K562 (cell line): Measurements from ENCODE around the gene ZNF556. TPM values are rescaled to one million over a fixed set of nuclear protein-coding genes. Genes with fewer than 3 reads are reported as not detected.

Experiments
- ATAC-seq: fragments of 200-7000 bp; cut with Tn5 transposase; 3 replicates; pipeline ENCODE4 v1.9.1; 2020; ENCODE audit warnings: moderate library complexity
- BruUV-seq: library from RNA; stranded (reverse); fragments of 400-500 nt; replicated peaks from 2 replicates; lab custom pipeline; 2021; lab: Mats Ljungman, UMichigan
- CTCF ChIA-PET: fragments of 300-600 bp; formaldehyde crosslinking; extraction: SDS; loops from one replicate; lab custom pipeline; 2021; ENCODE audit warnings: low intra/inter-chr PET ratio; lab: Yijun Ruan, JAX
- POLR2A ChIA-PET: fragments of 300-600, 350-650 bp; sonication (Branson Sonifier 250); formaldehyde crosslinking; extraction: SDS; loops from one replicate; lab custom pipeline; 2021; ENCODE audit warnings: antibody characterized with exemption, inconsistent platforms; lab: Yijun Ruan, JAX
- DNase-seq, 4 experiments: peaks; one replicate each; pipeline versions ENCODE4 v3.0.0 to v3.0.0-alpha.2; 2011 to 2018; ENCODE audit warnings: low spot score in 3 of 4, mixed read lengths in 3 of 4; ENCODE audit errors: extremely low read depth in 1 of 4
- FAIRE-seq: peaks from 2 replicates; lab custom pipeline; 2011; peaks lifted over from hg19 to GRCh38; lab: Jason Lieb, UNC
- H2AFZ ChIP-seq: 2 replicates; pipeline ENCODE4 v1.6.0; 2011; ENCODE audit warnings: low read depth, low read length, control low read depth, inconsistent platforms
- H3K27ac ChIP-seq: fragments of 200-600 bp; 3 replicates; pipeline ENCODE4 v1.8.0; 2011; ENCODE audit warnings: low read depth, mild to moderate bottlenecking, control low read depth, inconsistent platforms, low read length, moderate library complexity, mixed read lengths; ENCODE audit errors: extremely low read depth
- H3K27me3 ChIP-seq, 2 experiments: fragments of 300-600 bp in 1 of 2; 2 replicates in 1 of 2; 3 replicates in 1 of 2; pipeline versions ENCODE4 v1.6.0 to v1.8.0; 2011; ENCODE audit warnings: inconsistent platforms in 2 of 2, low read length in 2 of 2, mild to moderate bottlenecking in 1 of 2, mixed read lengths in 1 of 2, moderate library complexity in 1 of 2; ENCODE audit not compliant: control insufficient read depth in 2 of 2, insufficient read depth in 2 of 2
- H3K36me3 ChIP-seq: fragments of 300-600 bp; 3 replicates; pipeline ENCODE4 v1.8.0; 2011; ENCODE audit warnings: mild to moderate bottlenecking, low read length, inconsistent platforms; ENCODE audit not compliant: control insufficient read depth, insufficient read depth
- H3K4me1 ChIP-seq, 2 experiments: fragments of 200-600 bp in 1 of 2; replicated peaks in 1 of 2; 2 replicates in 1 of 2; 3 replicates in 1 of 2; pipeline versions ENCODE4 v1.5.1 to v1.8.0; 2011; ENCODE audit warnings: inconsistent platforms in 2 of 2, low read length in 2 of 2, mild to moderate bottlenecking in 1 of 2, mixed read lengths in 1 of 2, moderate library complexity in 1 of 2; ENCODE audit not compliant: control insufficient read depth in 2 of 2, insufficient read depth in 2 of 2
- H3K4me2 ChIP-seq: 2 replicates; pipeline ENCODE4 v1.6.1; 2011; ENCODE audit warnings: low read length, control low read depth, inconsistent platforms, mixed read lengths; ENCODE audit not compliant: insufficient read depth
- H3K4me3 ChIP-seq: fragments of 200-600 bp; sonication (generic), shearing (Covaris generic); 2 replicates; pipeline ENCODE4 v1.5.1; 2016; ENCODE audit warnings: control low read depth, inconsistent platforms
- H3K79me2 ChIP-seq: fragments of 200-600 bp; 3 replicates; pipeline ENCODE4 v1.8.0; 2011; ENCODE audit warnings: low read length, inconsistent platforms; ENCODE audit not compliant: control insufficient read depth, insufficient read depth
- H3K9ac ChIP-seq, 2 experiments: 2 replicates each; pipeline versions ENCODE4 v1.6.0 to v1.6.1; 2011; ENCODE audit warnings: low read depth in 2 of 2, low read length in 2 of 2, control low read depth in 1 of 2, inconsistent platforms in 1 of 2, mild to moderate bottlenecking in 1 of 2, mixed read lengths in 1 of 2; ENCODE audit not compliant: insufficient read depth in 1 of 2
- H3K9me1 ChIP-seq: one replicate; pipeline ENCODE4 v1.6.0; 2011; ENCODE audit warnings: inconsistent platforms, mild to moderate bottlenecking, low read length, moderate library complexity; ENCODE audit not compliant: control insufficient read depth, insufficient read depth
- H3K9me3 ChIP-seq: replicated peaks from 2 replicates; pipeline ENCODE4 v1.5.1; 2011; ENCODE audit warnings: low read depth, low read length, inconsistent platforms; ENCODE audit not compliant: control insufficient read depth, insufficient read depth
- H4K20me1 ChIP-seq: replicated peaks from 2 replicates; pipeline ENCODE4 v1.6.1; 2011; ENCODE audit warnings: low read length, inconsistent platforms, mixed read lengths; ENCODE audit not compliant: control insufficient read depth, insufficient read depth
- DDX20 ChIP-seq: fragments of 450-650 bp; IDR thresholded peaks from 2 replicates; pipeline ENCODE4 v1.6.1; 2016; ENCODE audit warnings: missing genetic modification characterization, low read depth, mild to moderate bottlenecking, missing compliant biosample characterization, moderate library complexity
- DPF2 ChIP-seq: fragments of 450-650 bp; IDR thresholded peaks from 2 replicates; pipeline ENCODE4 v1.6.1; 2016
- HNRNPH1 ChIP-seq: fragments of 200-400 bp; formaldehyde crosslinking; optimal IDR thresholded peaks from 2 replicates; pipeline ENCODE3; 2017; ENCODE audit warnings: low read depth, mild to moderate bottlenecking, low read length, moderate library complexity
- IFI16 ChIP-seq: fragments of 250-450 bp; sonication (Bioruptor Pico); IDR thresholded peaks from 2 replicates; pipeline ENCODE4 v2.1.2; 2022; ENCODE audit warnings: mild to moderate bottlenecking, inconsistent platforms
- KAT7 ChIP-seq: sonication (generic); formaldehyde crosslinking; IDR thresholded peaks from 2 replicates; pipeline ENCODE4 v1.8.0; 2022; ENCODE audit warnings: missing genetic modification reagents, mild to moderate bottlenecking, borderline replicate concordance
- MEIS2 ChIP-seq: fragments of 450-650 bp; IDR thresholded peaks from 2 replicates; pipeline ENCODE4 v1.6.1; 2014; ENCODE audit warnings: mild to moderate bottlenecking; ENCODE audit not compliant: partially characterized antibody
- MIER1 ChIP-seq: fragments of 450-650 bp; IDR thresholded peaks from 2 replicates; pipeline ENCODE4 v1.6.1; 2016; ENCODE audit warnings: antibody characterized with exemption, mild to moderate bottlenecking, low read depth
- OTX1 ChIP-seq: fragments of 450-650 bp; formaldehyde crosslinking; IDR thresholded peaks from 2 replicates; pipeline ENCODE4 v1.4.0; 2022; ENCODE audit warnings: mild to moderate bottlenecking
- PRMT5 ChIP-seq: sonication (generic); formaldehyde crosslinking; IDR thresholded peaks from 2 replicates; pipeline ENCODE4 v1.5.0; 2020; ENCODE audit warnings: missing genetic modification reagents
- PURB ChIP-seq: sonication (generic); formaldehyde crosslinking; IDR thresholded peaks from 2 replicates; pipeline ENCODE4 v1.9.0; 2021; ENCODE audit warnings: low read depth, mild to moderate bottlenecking, missing genetic modification reagents
- RBM14 ChIP-seq: fragments of 200-400 bp; formaldehyde crosslinking; IDR thresholded peaks from 2 replicates; pipeline ENCODE4 v1.6.1; 2018; ENCODE audit warnings: low read depth, mild to moderate bottlenecking, low read length, moderate library complexity, borderline replicate concordance; ENCODE audit not compliant: insufficient read depth
- SNIP1 ChIP-seq: fragments of 450-650 bp; IDR thresholded peaks from 2 replicates; pipeline ENCODE4 v1.7.1; 2017; ENCODE audit warnings: low read depth, mild to moderate bottlenecking
- SP1 ChIP-seq: sonication (generic); formaldehyde crosslinking; IDR thresholded peaks from 2 replicates; pipeline ENCODE4 v1.8.1; 2022; ENCODE audit warnings: mild to moderate bottlenecking, missing genetic modification reagents
- TEAD4 ChIP-seq, 2 experiments: sonication (generic) in 1 of 2; formaldehyde crosslinking in 1 of 2; IDR thresholded peaks; 2 replicates each; pipeline versions ENCODE4 v1.6.1 to v1.8.0; 2012 to 2022; ENCODE audit warnings: borderline replicate concordance in 1 of 2, inconsistent platforms in 1 of 2, low read length in 1 of 2, mild to moderate bottlenecking in 1 of 2, missing genetic modification reagents in 1 of 2
- TRIM28 ChIP-seq: fragments of 450-650 bp; IDR thresholded peaks from 2 replicates; pipeline ENCODE4 v1.6.1; 2017
- ZBTB7A ChIP-seq: IDR thresholded peaks from 2 replicates; pipeline ENCODE4 v1.6.1; 2011; ENCODE audit warnings: low read depth, mild to moderate bottlenecking, low read length, moderate library complexity, borderline replicate concordance; ENCODE audit not compliant: control insufficient read depth
- ZC3H8 ChIP-seq: fragments of 450-650 bp; IDR thresholded peaks from 2 replicates; pipeline ENCODE4 v1.6.1; 2017
- ZNF253 ChIP-seq: fragments of 250-450 bp; sonication (Bioruptor Pico); conservative IDR thresholded peaks from 2 replicates; pipeline ENCODE4 v1.6.1; 2021; ENCODE audit warnings: mild to moderate bottlenecking
- ZNF282 ChIP-seq: sonication (generic); formaldehyde crosslinking; IDR thresholded peaks from 2 replicates; pipeline ENCODE4 v1.8.1; 2023; ENCODE audit warnings: missing genetic modification reagents
- WGBS: fragments of 100-300 bp; shearing (Covaris generic); methylation state at CpG from one replicate; pipeline ENCODE4 v1.1.6; 2016; ENCODE audit warnings: low coverage, mixed read lengths; ENCODE audit not compliant: insufficient coverage; ENCODE audit errors: missing lambda C conversion rate; 5-methylcytosine and 5-hydroxymethylcytosine counted together
- in situ Hi-C: fragments of 300-500 bp; cut with MboI; formaldehyde crosslinking; loops from 4 replicates; pipeline ENCODE4 v1.15.0; 2018; ENCODE audit warnings: inconsistent platforms, mixed read lengths
- intact Hi-C: fragments of 100-400 bp; cut with micrococcal nuclease; formaldehyde crosslinking; loops from 2 replicates; pipeline ENCODE4 v1.14.2; 2022
- polyA plus RNA-seq, 8 experiments: library from polyadenylated mRNA; depleted of rRNA in 4 of 8; stranded (reverse) in 5 of 8; unstranded in 3 of 8; fragments of >200 nt; fragmentation: Nextera tagmentation in 2 of 8; fragmentation: Illumina TruSeq in 1 of 8; extraction: Ambion mirVana in 2 of 8; extraction: Trizol in 1 of 8; gene quantifications; 2 replicates each; pipeline versions ENCODE4 v1.2.1 to v1.2.3, GENCODE V29; 2011 to 2014; ENCODE audit warnings: inconsistent platforms in 1 of 8, missing spikeins in 1 of 8
- total RNA-seq, 7 experiments: library from RNA; depleted of rRNA in 6 of 7; stranded (reverse); fragments of >200 nt in 6 of 7; fragmentation: Illumina TruSeq in 2 of 7; extraction: Trizol in 2 of 7; gene quantifications; 2 replicates each; pipeline versions ENCODE4 v1.2.1 to v1.2.3, GENCODE V29; 2011 to 2021; ENCODE audit warnings: low replicate concordance in 1 of 7
- TF ChIP-seq, protein P1 (sequence below): fragments of 450-650 bp; IDR thresholded peaks from 2 replicates; pipeline ENCODE4 v1.6.1; 2017; ENCODE audit warnings: antibody characterized with exemption, mild to moderate bottlenecking

ZNF556 gene
- total and polyA plus RNA-seq, 9 of the 15 experiments (the other 6 are each of a cell fraction or from before 2014, with no cell fraction given): 0.01 to 0.36 (median 0.10) TPM; not detected in 1

GRCh38 chr19:2883686-2884439, 16.7 kb downstream of the ZNF556 start:
- H3K79me2 ChIP-seq: no peaks in the 10 kb centered on the region
- CTCF ChIA-PET: no interaction called here
- ATAC-seq: peak; percentile 87
- intact Hi-C loops: no loop called here
- no peak overlapping the region for H3K4me3 ChIP-seq
- peak; percentile 35 for FAIRE-seq
- POLR2A ChIA-PET: interaction anchor here (0.7 to 1.1 kb wide), 2 partner anchors 19 to 688 kb away, joined by 3 read pairs; no protein-coding TSS in a partner anchor
- H2AFZ ChIP-seq: no peak overlapping the region
- WGBS: 24% methylated on average over 14 of the region's 14 CpGs
- H3K9ac ChIP-seq: no peak overlapping the region
- H3K4me1 ChIP-seq: peaks cover 5 to 6% of the 10 kb centered on the region in 2 experiments; a peak in 3 of 5 replicates
- H3K4me2 ChIP-seq: no peak overlapping the region
- H3K36me3 ChIP-seq: no peaks in the 10 kb centered on the region
- BruUV-seq: no TSS peak
- H3K9me1 ChIP-seq: no peaks in the 10 kb centered on the region
- DNase-seq: peak in 2 of 4 experiments; percentile 39 to 48
- H4K20me1 ChIP-seq: no peaks in the 10 kb centered on the region
- no peaks in the 10 kb centered on the region for H3K27me3 ChIP-seq
- in situ Hi-C loops: no loop called here
- H3K27ac ChIP-seq: no peak overlapping the region
- H3K9me3 ChIP-seq: peaks cover 5% of the 10 kb centered on the region
- TF ChIP-seq PRMT5: no peak
- peak; percentile 27 for TF ChIP-seq MEIS2
- TF ChIP-seq, protein P1, sequence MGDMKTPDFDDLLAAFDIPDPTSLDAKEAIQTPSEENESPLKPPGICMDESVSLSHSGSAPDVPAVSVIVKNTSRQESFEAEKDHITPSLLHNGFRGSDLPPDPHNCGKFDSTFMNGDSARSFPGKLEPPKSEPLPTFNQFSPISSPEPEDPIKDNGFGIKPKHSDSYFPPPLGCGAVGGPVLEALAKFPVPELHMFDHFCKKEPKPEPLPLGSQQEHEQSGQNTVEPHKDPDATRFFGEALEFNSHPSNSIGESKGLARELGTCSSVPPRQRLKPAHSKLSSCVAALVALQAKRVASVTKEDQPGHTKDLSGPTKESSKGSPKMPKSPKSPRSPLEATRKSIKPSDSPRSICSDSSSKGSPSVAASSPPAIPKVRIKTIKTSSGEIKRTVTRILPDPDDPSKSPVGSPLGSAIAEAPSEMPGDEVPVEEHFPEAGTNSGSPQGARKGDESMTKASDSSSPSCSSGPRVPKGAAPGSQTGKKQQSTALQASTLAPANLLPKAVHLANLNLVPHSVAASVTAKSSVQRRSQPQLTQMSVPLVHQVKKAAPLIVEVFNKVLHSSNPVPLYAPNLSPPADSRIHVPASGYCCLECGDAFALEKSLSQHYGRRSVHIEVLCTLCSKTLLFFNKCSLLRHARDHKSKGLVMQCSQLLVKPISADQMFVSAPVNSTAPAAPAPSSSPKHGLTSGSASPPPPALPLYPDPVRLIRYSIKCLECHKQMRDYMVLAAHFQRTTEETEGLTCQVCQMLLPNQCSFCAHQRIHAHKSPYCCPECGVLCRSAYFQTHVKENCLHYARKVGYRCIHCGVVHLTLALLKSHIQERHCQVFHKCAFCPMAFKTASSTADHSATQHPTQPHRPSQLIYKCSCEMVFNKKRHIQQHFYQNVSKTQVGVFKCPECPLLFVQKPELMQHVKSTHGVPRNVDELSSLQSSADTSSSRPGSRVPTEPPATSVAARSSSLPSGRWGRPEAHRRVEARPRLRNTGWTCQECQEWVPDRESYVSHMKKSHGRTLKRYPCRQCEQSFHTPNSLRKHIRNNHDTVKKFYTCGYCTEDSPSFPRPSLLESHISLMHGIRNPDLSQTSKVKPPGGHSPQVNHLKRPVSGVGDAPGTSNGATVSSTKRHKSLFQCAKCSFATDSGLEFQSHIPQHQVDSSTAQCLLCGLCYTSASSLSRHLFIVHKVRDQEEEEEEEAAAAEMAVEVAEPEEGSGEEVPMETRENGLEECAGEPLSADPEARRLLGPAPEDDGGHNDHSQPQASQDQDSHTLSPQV: no peak
- TF ChIP-seq ZNF282 (CRISPR knock-in tag): no peak
- TF ChIP-seq TEAD4 (IDR thresholded peaks at IDR 0.05; ENCODE audit: low read length): peak; percentile 93
- no peak for TF ChIP-seq TEAD4 (CRISPR knock-in tag; IDR thresholded peaks at IDR 0.05; ENCODE audit: borderline replicate concordance)
- TF ChIP-seq ZBTB7A: no peak
- no peak for TF ChIP-seq DDX20
- TF ChIP-seq IFI16 (CRISPR knock-in tag): no peak
- no peak for TF ChIP-seq SNIP1
- no peak for TF ChIP-seq RBM14
- no peak for TF ChIP-seq SP1
- TF ChIP-seq PURB (CRISPR knock-in tag): no peak
- peak; percentile 38; the same call in 1 of the 2 replicates for TF ChIP-seq DPF2
- TF ChIP-seq MIER1: no peak
- TF ChIP-seq HNRNPH1: no peak
- no peak for TF ChIP-seq TRIM28
- no peak for TF ChIP-seq KAT7 (CRISPR knock-in tag)
- TF ChIP-seq ZC3H8: no peak
- no peak for TF ChIP-seq OTX1 (CRISPR knock-in tag)
- TF ChIP-seq ZNF253 (CRISPR knock-in tag): no peak
